Neural cell (in vitro differentiated cells): ENCODE results near the gene GLDC. TPM values are rescaled to one million over a fixed set of nuclear protein-coding genes. Genes with fewer than 3 reads are reported as not detected.

Experiments
- H2AFZ ChIP-seq: fragments of 200-600, 300-800 bp; sonication (generic), shearing (Covaris generic); 2 replicates; pipeline ENCODE4 v1.6.0; 2014; ENCODE audit warnings: low read depth, mild to moderate bottlenecking, antibody characterized with exemption, low read length, moderate library complexity
- H3F3A ChIP-seq: fragments of 200-600 bp; shearing (Covaris generic); 2 replicates; pipeline ENCODE4 v1.6.1; 2016; ENCODE audit warnings: mild to moderate bottlenecking, moderate library complexity, mixed read lengths, antibody characterized with exemption, low read length; ENCODE audit not compliant: insufficient read depth, poor library complexity, severe bottlenecking
- H3K27ac ChIP-seq: fragments of 200-600, 300-800 bp; sonication (generic), shearing (Covaris generic); 2 replicates; pipeline ENCODE4 v1.5.1; 2014; ENCODE audit warnings: mild to moderate bottlenecking, low read length, moderate library complexity
- H3K27me3 ChIP-seq: fragments of 300-800, 200-600 bp; sonication (generic), shearing (Covaris generic); 2 replicates; pipeline ENCODE4 v1.6.0; 2014; ENCODE audit warnings: mild to moderate bottlenecking, low read depth, low read length, moderate library complexity; ENCODE audit not compliant: insufficient read depth
- H3K36me3 ChIP-seq: fragments of 300-800, 200-600 bp; sonication (generic), shearing (Covaris generic); 2 replicates; pipeline ENCODE4 v1.5.1; 2014; ENCODE audit warnings: mild to moderate bottlenecking, antibody characterized with exemption, low read length, moderate library complexity; ENCODE audit not compliant: insufficient read depth
- H3K4me2 ChIP-seq: fragments of 300-800, 200-600 bp; sonication (generic), shearing (Covaris generic); 2 replicates; pipeline ENCODE4 v1.6.0; 2014; ENCODE audit warnings: mild to moderate bottlenecking, low read length
- H3K4me3 ChIP-seq: fragments of 300-800, 200-600 bp; sonication (generic), shearing (Covaris generic); 2 replicates; pipeline ENCODE4 v1.5.1; 2014; ENCODE audit warnings: mild to moderate bottlenecking, low read length, moderate library complexity
- H3K79me2 ChIP-seq: fragments of 200-600 bp; shearing (Covaris generic); replicated peaks from 2 replicates; pipeline ENCODE4 v1.6.0; 2014; ENCODE audit warnings: mild to moderate bottlenecking, low read length, moderate library complexity; ENCODE audit not compliant: insufficient read depth
- H3K9ac ChIP-seq: fragments of 300-800, 200-600 bp; sonication (generic), shearing (Covaris generic); 2 replicates; pipeline ENCODE4 v1.6.1; 2016; ENCODE audit warnings: mild to moderate bottlenecking, low read length, mixed read lengths
- H3K9me2 ChIP-seq: fragments of 200-600 bp; shearing (Covaris generic); 2 replicates; pipeline ENCODE4 v1.6.1; 2016; ENCODE audit warnings: mild to moderate bottlenecking, low read length, mixed read lengths; ENCODE audit not compliant: insufficient read depth
- H3K9me3 ChIP-seq: fragments of 200-600, 300-800 bp; sonication (generic), shearing (Covaris generic); 2 replicates; pipeline ENCODE4 v1.6.1; 2016; ENCODE audit warnings: mild to moderate bottlenecking, mixed run types, low read length, moderate library complexity, mixed read lengths
- H4K20me1 ChIP-seq: fragments of 200-600 bp; shearing (Covaris generic); 2 replicates; pipeline ENCODE4 v1.6.1; 2016; ENCODE audit warnings: mild to moderate bottlenecking, mixed run types; ENCODE audit not compliant: insufficient read depth
- CTCF ChIP-seq: fragments of 450-650 bp; IDR thresholded peaks from 2 replicates; pipeline ENCODE4 v1.5.1; 2014; ENCODE audit warnings: antibody characterized with exemption, mild to moderate bottlenecking, moderate library complexity; ENCODE audit not compliant: poor library complexity, severe bottlenecking
- EP300 ChIP-seq: fragments of 450-650 bp; conservative IDR thresholded peaks from 2 replicates; pipeline ENCODE4 v1.6.1; 2014; ENCODE audit warnings: antibody characterized with exemption, mild to moderate bottlenecking, moderate library complexity; ENCODE audit not compliant: poor library complexity, severe bottlenecking
- EZH2 ChIP-seq: fragments of 200-600, 300-800 bp; shearing (Covaris generic), sonication (generic); IDR thresholded peaks from 2 replicates; pipeline ENCODE4 v1.6.1; 2014; ENCODE audit warnings: antibody characterized with exemption, low read length, borderline replicate concordance, mild to moderate bottlenecking; ENCODE audit not compliant: insufficient read depth, poor library complexity, severe bottlenecking
- MXI1 ChIP-seq: fragments of 450-650 bp; conservative IDR thresholded peaks from 2 replicates; pipeline ENCODE4 v1.6.1; 2014; ENCODE audit warnings: antibody characterized with exemption, mild to moderate bottlenecking; ENCODE audit not compliant: poor library complexity, severe bottlenecking
- POLR2AphosphoS5 ChIP-seq: IDR thresholded peaks from 2 replicates; pipeline ENCODE4 v1.6.1; 2012
- RAD21 ChIP-seq: fragments of 450-650 bp; conservative IDR thresholded peaks from 2 replicates; pipeline ENCODE4 v1.6.1; 2014; ENCODE audit warnings: antibody characterized with exemption, mild to moderate bottlenecking, moderate library complexity
- REST ChIP-seq: IDR thresholded peaks from 2 replicates; pipeline ENCODE4 v1.6.1; 2012; ENCODE audit warnings: borderline replicate concordance
- SMC3 ChIP-seq: fragments of 450-650 bp; conservative IDR thresholded peaks from 2 replicates; pipeline ENCODE4 v1.6.1; 2014; ENCODE audit warnings: antibody characterized with exemption, mild to moderate bottlenecking, moderate library complexity; ENCODE audit not compliant: poor library complexity
- TAF1 ChIP-seq: IDR thresholded peaks from 2 replicates; pipeline ENCODE4 v1.6.1; 2012; ENCODE audit warnings: low read depth
- polyA plus RNA-seq: library from polyadenylated mRNA; depleted of rRNA; stranded (reverse); fragments of >200 nt; gene quantifications from 2 replicates; pipeline ENCODE4 v1.2.3, GENCODE V29; 2014

Gene GLDC
- polyA plus RNA-seq, 1 donor from 2014 or later = 11.4 TPM

- no peaks in the 10 kb centered on the region for H3F3A ChIP-seq
- no peak overlapping the region for H3K4me3 ChIP-seq
- H3K9me2 ChIP-seq = no peaks in the 10 kb centered on the region
- no peak overlapping the region for H3K4me2 ChIP-seq
- H2AFZ ChIP-seq = no peak overlapping the region
- no peak overlapping the region for H3K9ac ChIP-seq
- no peaks in the 10 kb centered on the region for H3K9me3 ChIP-seq
- H3K36me3 ChIP-seq = no peaks in the 10 kb centered on the region
- no peak overlapping the region for H3K27ac ChIP-seq
- peaks cover 11% of the 10 kb centered on the region for H3K79me2 ChIP-seq
- TF ChIP-seq SMC3 = no peak
- TF ChIP-seq REST = no peak
- TF ChIP-seq MXI1 = no peak
- TF ChIP-seq EP300 = no peak
- no peak for TF ChIP-seq POLR2AphosphoS5
- no peak for TF ChIP-seq RAD21
- no peak for TF ChIP-seq TAF1
- no peak for TF ChIP-seq EZH2
- no peak for TF ChIP-seq CTCF
- no peaks in the 10 kb centered on the region for H4K20me1 ChIP-seq
- no peaks in the 10 kb centered on the region for H3K27me3 ChIP-seq
Observed at GRCh38 chr9:6489099-6489498, 156.4 kb downstream of the GLDC start.

GRCh38 chr9:6488395-6488794, 157.1 kb downstream of the GLDC start:
- no peaks in the 10 kb centered on the region for H4K20me1 ChIP-seq
- no peak overlapping the region for H3K27ac ChIP-seq
- H3K9me3 ChIP-seq = no peaks in the 10 kb centered on the region
- TF ChIP-seq SMC3 = no peak
- TF ChIP-seq MXI1 = no peak
- TF ChIP-seq RAD21 = no peak
- no peak for TF ChIP-seq EZH2
- TF ChIP-seq TAF1 = no peak
- H3K36me3 ChIP-seq = no peaks in the 10 kb centered on the region
- H3K27me3 ChIP-seq = no peaks in the 10 kb centered on the region
- no peak overlapping the region for H3K4me3 ChIP-seq
- no peaks in the 10 kb centered on the region for H3K9me2 ChIP-seq
- H3K4me2 ChIP-seq = no peak overlapping the region
- H3K9ac ChIP-seq = no peak overlapping the region
- H3K79me2 ChIP-seq = peaks cover 11% of the 10 kb centered on the region
- no peak overlapping the region for H2AFZ ChIP-seq
- H3F3A ChIP-seq = no peaks in the 10 kb centered on the region

GRCh38 chr9:6484210-6484609, 161.3 kb downstream of the GLDC start:
- Histone ChIP-seq H3K4me3 (no peak overlapping the region), H2AFZ (no peak overlapping the region), H3F3A (no peaks in the 10 kb centered on the region), H3K27ac (no peak overlapping the region), H3K27me3 (no peaks in the 10 kb centered on the region), H3K79me2 (no peaks in the 10 kb centered on the region), H3K9me2 (no peaks in the 10 kb centered on the region), H3K36me3 (no peaks in the 10 kb centered on the region), H4K20me1 (no peaks in the 10 kb centered on the region), H3K9me3 (no peaks in the 10 kb centered on the region), H3K9ac (no peak overlapping the region), H3K4me2 (no peak overlapping the region)
- TF ChIP-seq EZH2 = no peak
- TF ChIP-seq EP300 = no peak
- no peak for TF ChIP-seq RAD21
- no peak for TF ChIP-seq SMC3
- TF ChIP-seq CTCF = no peak
- no peak for TF ChIP-seq POLR2AphosphoS5
- no peak for TF ChIP-seq TAF1
- no peak for TF ChIP-seq MXI1
- TF ChIP-seq REST = no peak
